Measurements from ENCODE around the gene TIMP2.

The TIMP2 gene

DNA sequence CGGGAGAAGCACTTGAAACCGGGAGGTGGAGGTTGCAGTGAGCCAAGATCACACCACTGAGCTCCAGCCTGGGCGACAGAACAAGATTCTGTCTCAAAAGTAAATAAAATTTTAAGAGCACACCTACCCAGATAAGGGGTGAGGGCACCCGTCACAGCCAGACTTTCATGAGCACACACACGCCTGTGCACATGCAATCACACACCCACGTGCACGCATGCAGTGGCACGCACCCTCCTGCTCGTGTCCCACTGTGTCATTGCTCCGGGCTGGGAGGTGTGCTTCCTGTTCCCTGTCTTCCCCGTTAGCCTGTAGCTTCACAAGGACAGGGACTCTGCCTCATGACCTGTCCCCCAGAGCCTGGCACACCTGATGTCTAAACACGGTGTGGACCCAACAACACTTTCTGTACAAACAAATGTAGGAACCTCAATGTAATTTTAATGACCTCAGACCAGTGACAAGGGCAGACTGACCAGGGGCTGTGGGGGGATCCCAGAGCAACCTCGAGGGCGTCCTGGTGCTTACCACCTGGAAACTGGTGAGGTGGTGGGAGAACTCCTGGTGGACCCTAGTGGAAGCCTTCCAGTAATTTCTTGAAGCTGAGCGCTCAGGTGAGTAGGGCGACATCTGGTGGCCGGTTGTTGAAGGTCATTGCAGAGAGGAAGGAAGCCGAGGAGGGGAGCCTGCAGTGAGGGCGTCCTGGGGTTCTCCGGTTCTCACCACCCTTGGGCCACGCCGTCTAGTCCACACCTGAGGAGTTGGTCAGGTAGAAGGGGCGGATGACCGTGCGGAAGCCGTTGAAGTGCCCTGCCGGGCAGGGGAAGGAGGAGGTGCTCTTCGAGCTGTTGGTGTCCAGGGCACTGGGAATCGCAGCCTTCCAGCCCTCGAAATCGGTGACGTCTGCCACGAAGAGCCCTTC is 45.9 kb upstream of the TIMP2 start:
- DNase-seq (ENCODE audit: low spot score) = peak; percentile 89
- in situ Hi-C loops (cut with MboI; ENCODE audit: low pct_unique_long_range_greater_than_20kb, low sequenced_read_pairs, unreplicated experiment) = loop anchor here (10.0 to 25.0 kb wide), 2 partner anchors 106 to 484 kb away; no protein-coding TSS in a partner anchor
- TF ChIP-seq, protein P1, sequence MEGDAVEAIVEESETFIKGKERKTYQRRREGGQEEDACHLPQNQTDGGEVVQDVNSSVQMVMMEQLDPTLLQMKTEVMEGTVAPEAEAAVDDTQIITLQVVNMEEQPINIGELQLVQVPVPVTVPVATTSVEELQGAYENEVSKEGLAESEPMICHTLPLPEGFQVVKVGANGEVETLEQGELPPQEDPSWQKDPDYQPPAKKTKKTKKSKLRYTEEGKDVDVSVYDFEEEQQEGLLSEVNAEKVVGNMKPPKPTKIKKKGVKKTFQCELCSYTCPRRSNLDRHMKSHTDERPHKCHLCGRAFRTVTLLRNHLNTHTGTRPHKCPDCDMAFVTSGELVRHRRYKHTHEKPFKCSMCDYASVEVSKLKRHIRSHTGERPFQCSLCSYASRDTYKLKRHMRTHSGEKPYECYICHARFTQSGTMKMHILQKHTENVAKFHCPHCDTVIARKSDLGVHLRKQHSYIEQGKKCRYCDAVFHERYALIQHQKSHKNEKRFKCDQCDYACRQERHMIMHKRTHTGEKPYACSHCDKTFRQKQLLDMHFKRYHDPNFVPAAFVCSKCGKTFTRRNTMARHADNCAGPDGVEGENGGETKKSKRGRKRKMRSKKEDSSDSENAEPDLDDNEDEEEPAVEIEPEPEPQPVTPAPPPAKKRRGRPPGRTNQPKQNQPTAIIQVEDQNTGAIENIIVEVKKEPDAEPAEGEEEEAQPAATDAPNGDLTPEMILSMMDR (IDR thresholded peaks at IDR 0.05; ENCODE audit: extremely low read depth, insufficient read depth, missing control alignments) = peak; percentile 92

- TF ChIP-seq, protein P1 (IDR thresholded peaks at IDR 0.05; ENCODE audit: extremely low read depth, insufficient read depth, missing control alignments) = no peak
- in situ Hi-C loops (cut with MboI; ENCODE audit: low pct_unique_long_range_greater_than_20kb, low sequenced_read_pairs, unreplicated experiment) = loop anchor here (10.0 to 25.0 kb wide), 2 partner anchors 105 to 483 kb away; no protein-coding TSS in a partner anchor
- no peak for DNase-seq (ENCODE audit: low spot score)
Observed at GRCh38 chr17:78969865-78970264, 44.7 kb upstream of the TIMP2 start.

GRCh38 chr17:78967782-78968362 is 42.7 kb upstream of the TIMP2 start:
- DNase-seq (ENCODE audit: low spot score) = no peak
- in situ Hi-C loops (cut with MboI; ENCODE audit: low pct_unique_long_range_greater_than_20kb, low sequenced_read_pairs, unreplicated experiment) = loop anchor here (25.0 kb wide), 1 partner anchor 481 kb away; no protein-coding TSS in a partner anchor

GRCh38 chr17:78966910-78967600 is 41.9 kb upstream of the TIMP2 start:
- TF ChIP-seq, protein P1 (IDR thresholded peaks at IDR 0.05; ENCODE audit: extremely low read depth, insufficient read depth, missing control alignments) = no peak
- no peak for DNase-seq (ENCODE audit: low spot score)
- in situ Hi-C loops (cut with MboI; ENCODE audit: low pct_unique_long_range_greater_than_20kb, low sequenced_read_pairs, unreplicated experiment) = loop anchor here (25.0 kb wide), 1 partner anchor 480 kb away; no protein-coding TSS in a partner anchor

More at GRCh38 chr17:78967782-78968362, 42.7 kb upstream of the TIMP2 start:
- TF ChIP-seq, protein P1 (IDR thresholded peaks at IDR 0.05; ENCODE audit: extremely low read depth, insufficient read depth, missing control alignments) = no peak

GRCh38 chr17:78966123-78966813 is 41.1 kb upstream of the TIMP2 start:
- no peak for DNase-seq (ENCODE audit: low spot score)
- in situ Hi-C loops (cut with MboI; ENCODE audit: low pct_unique_long_range_greater_than_20kb, low sequenced_read_pairs, unreplicated experiment) = loop anchor here (25.0 kb wide), 1 partner anchor 479 kb away; no protein-coding TSS in a partner anchor

More at GRCh38 chr17:78966123-78966813, 41.1 kb upstream of the TIMP2 start:
- TF ChIP-seq, protein P1 (IDR thresholded peaks at IDR 0.05; ENCODE audit: extremely low read depth, insufficient read depth, missing control alignments) = no peak

Measured in GM13977 (cell line).